Testis (tissue), 3 donors: ENCODE results near the gene ZNF579. TPM values are rescaled to one million over a fixed set of nuclear protein-coding genes. Genes with fewer than 3 reads are reported as not detected.
"Not testable (repeated sequence)": the region's sequence is repeated elsewhere in the genome, so short reads cannot be mapped to it uniquely, and the experiment has no call there.

Source experiments
- DNase-seq: peaks from one replicate; pipeline ENCODE4 v3.0.0-alpha.2; 2019
- H3K27ac ChIP-seq, 2 donors: fragments of 200-600 bp; sonication (generic); one replicate each; pipeline ENCODE4 v1.5.1; 2019
- H3K27me3 ChIP-seq: fragments of 200-600 bp; sonication (generic); one replicate; pipeline ENCODE4 v1.5.1; 2019
- H3K36me3 ChIP-seq: fragments of 200-600 bp; sonication (generic); one replicate; pipeline ENCODE4 v1.5.1; 2017; ENCODE audit warnings: low read depth; ENCODE audit errors: missing control alignments
- H3K4me1 ChIP-seq: fragments of 200-600 bp; sonication (generic); one replicate; pipeline ENCODE4 v1.5.1; 2019
- H3K4me3 ChIP-seq, 2 donors: fragments of 200-600 bp; sonication (generic); one replicate each; pipeline ENCODE4 v1.5.1; 2017 to 2019
- H3K9me3 ChIP-seq: fragments of 200-600 bp; sonication (generic); one replicate; pipeline ENCODE4 v1.5.1; 2017
- CTCF ChIP-seq, 3 experiments: fragments of 450-650 bp in 2 of 3; fragments of 200-600 bp in 1 of 3; sonication (generic) in 1 of 3; IDR thresholded peaks; one replicate each; pipeline ENCODE4 v1.5.1; 2016 to 2019; ENCODE audit warnings: antibody characterized with exemption in 3 of 3, mild to moderate bottlenecking in 2 of 3, moderate library complexity in 1 of 3
- POLR2A ChIP-seq: fragments of 450-650 bp; IDR thresholded peaks from one replicate; pipeline ENCODE4 v1.6.1; 2017; ENCODE audit warnings: antibody characterized with exemption, mild to moderate bottlenecking, moderate library complexity
- WGBS, 2 donors: methylation state at CpG; one replicate each; pipeline ENCODE4 v1.1.5; 2018; 5-methylcytosine and 5-hydroxymethylcytosine counted together
- intact Hi-C: fragments of 100-400 bp; cut with DNase I; formaldehyde crosslinking; loops from one replicate; pipeline ENCODE4 v1.15.1; 2023; ENCODE audit warnings: low total_unique reads
- polyA plus RNA-seq: library from polyadenylated mRNA; stranded (reverse); fragments of 350-450 nt; fragmentation: Illumina TruSeq; extraction: RNeasy Lipid Tissue Mini Kit (QIAGEN cat#74804); gene quantifications from one replicate; pipeline ENCODE4 v1.2.3, GENCODE V29; 2014; ENCODE audit warnings: low read depth, low replicate concordance; ENCODE audit not compliant: insufficient read depth
- total RNA-seq, 2 donors: library from RNA; depleted of rRNA; stranded (reverse); fragments of >200 nt; gene quantifications; one replicate each; pipeline ENCODE4 v1.2.3, GENCODE V29; 2016

The ZNF579 gene
- total and polyA plus RNA-seq, 3 donors from 2014 or later, result 4.0 to 7.2 (median 4.3) TPM

GRCh38 chr19:55578031-55578760, 2.5 kb downstream of the ZNF579 start:
- WGBS, 2 donors, result 82 to 87% methylated on average over 22 to 82 of the region's 83 CpGs
- no peak for DNase-seq
- Histone ChIP-seq H3K4me3 (peak overlapping the region in 1 of 2 donors; percentile 5), H3K4me1 (peaks cover 24% of the 10 kb centered on the region), H3K27ac (no peak overlapping the region), H3K36me3 (no peaks in the 10 kb centered on the region), H3K27me3 (no peaks in the 10 kb centered on the region), H3K9me3 (no peaks in the 10 kb centered on the region)
- intact Hi-C loops, result no loop called here
- TF ChIP-seq POLR2A, result no peak

GRCh38 chr19:55576746-55577145, 3.9 kb downstream of the ZNF579 start:
- Histone ChIP-seq H3K36me3 (no peaks in the 10 kb centered on the region), H3K27ac (no peak overlapping the region), H3K27me3 (no peaks in the 10 kb centered on the region), H3K9me3 (no peaks in the 10 kb centered on the region), H3K4me3 (no peak overlapping the region), H3K4me1 (peaks cover 16% of the 10 kb centered on the region)
- intact Hi-C loops, result no loop called here
- no peak for TF ChIP-seq CTCF (IDR thresholded peaks at IDR 0.05)
- TF ChIP-seq POLR2A, result no peak
- no peak for DNase-seq
- 74 to 78% methylated on average over 5 of the region's 5 CpGs for WGBS, 2 donors

- 94% methylated on average over 6 of the region's 6 CpGs for WGBS, 2 donors
- H3K27me3 ChIP-seq, DNase-seq, H3K4me1 ChIP-seq, H3K27ac ChIP-seq, H3K36me3 ChIP-seq, H3K4me3 ChIP-seq, intact Hi-C loops, H3K9me3 ChIP-seq: not testable (repeated sequence)
Observed at GRCh38 chr19:55573929-55574328, 6.7 kb downstream of the ZNF579 start.

GRCh38 chr19:55569477-55569876, 11.2 kb downstream of the ZNF579 start:
- H3K27ac ChIP-seq, DNase-seq, H3K36me3 ChIP-seq, H3K9me3 ChIP-seq, intact Hi-C loops, H3K27me3 ChIP-seq, H3K4me1 ChIP-seq, H3K4me3 ChIP-seq: not testable (repeated sequence)
- WGBS, 2 donors, result 86 to 95% methylated on average over 4 to 5 of the region's 5 CpGs

- H3K27me3 ChIP-seq, result no peaks in the 10 kb centered on the region
- intact Hi-C loops, result no loop called here
Observed at GRCh38 chr19:55567708-55568328, 12.8 kb downstream of the ZNF579 start.

GRCh38 chr19:55566823-55567222, 13.8 kb downstream of the ZNF579 start:
- TF ChIP-seq POLR2A (no peak), CTCF (IDR thresholded peaks at IDR 0.05) (no peak)

More at GRCh38 chr19:55567708-55568328, 12.8 kb downstream of the ZNF579 start:
- Histone ChIP-seq H3K4me3 (no peak overlapping the region), H3K27ac (no peak overlapping the region), H3K4me1 (no peaks in the 10 kb centered on the region), H3K9me3 (no peaks in the 10 kb centered on the region), H3K36me3 (no peaks in the 10 kb centered on the region)
- TF ChIP-seq POLR2A (no peak), CTCF (IDR thresholded peaks at IDR 0.05) (no peak)
- DNase-seq, result no peak

More at GRCh38 chr19:55566823-55567222, 13.8 kb downstream of the ZNF579 start:
- Histone ChIP-seq H3K4me1 (no peaks in the 10 kb centered on the region), H3K36me3 (no peaks in the 10 kb centered on the region), H3K4me3 (no peak overlapping the region), H3K27ac (no peak overlapping the region), H3K27me3 (no peaks in the 10 kb centered on the region), H3K9me3 (no peaks in the 10 kb centered on the region)
- no peak for DNase-seq
- intact Hi-C loops, result no loop called here
- 44 to 52% methylated on average over 9 of the region's 9 CpGs for WGBS, 2 donors
